ENCODE measurements around the gene MVB12B.

GRCh38 chr9:126501383-126502331, 175.0 kb downstream of the MVB12B start:
- TF ChIP-seq TAF1 (IDR thresholded peaks at IDR 0.05; ENCODE audit: borderline replicate concordance, insufficient read depth, low read length) (no peak), POLR2AphosphoS5 (IDR thresholded peaks at IDR 0.05; ENCODE audit: low read depth, low read length) (no peak), REST (IDR thresholded peaks at IDR 0.05; ENCODE audit: insufficient read depth in 1 of 2, low read depth in 2 of 2, low read length in 2 of 2) (no peak)

Data from PFSK-1 (cell line).